Trophoblast cell (in vitro differentiated cells and primary cell): Measurements from ENCODE around the gene CHST2.

Experiments
- DNase-seq, 2 donors: peaks; one replicate each; pipeline ENCODE4 v3.0.0-alpha.2; 2016
- H2AFZ ChIP-seq: 2 replicates; pipeline ENCODE4 v1.6.1; 2013; ENCODE audit warnings: low read length, moderate library complexity, mild to moderate bottlenecking; ENCODE audit not compliant: insufficient read depth, poor library complexity
- H2AK5ac ChIP-seq: 2 replicates; pipeline ENCODE4 v1.6.1; 2013; ENCODE audit warnings: mild to moderate bottlenecking, low read length
- H2BK120ac ChIP-seq: 2 replicates; pipeline ENCODE4 v1.6.1; 2013; ENCODE audit warnings: low read length, mild to moderate bottlenecking, moderate library complexity; ENCODE audit not compliant: insufficient read depth, poor library complexity
- H2BK12ac ChIP-seq: 2 replicates; pipeline ENCODE4 v1.6.1; 2013; ENCODE audit warnings: mild to moderate bottlenecking, low read length, moderate library complexity
- H2BK5ac ChIP-seq: 2 replicates; pipeline ENCODE4 v1.6.1; 2013; ENCODE audit warnings: low read length, low read depth, moderate library complexity, mild to moderate bottlenecking; ENCODE audit not compliant: poor library complexity
- H3K14ac ChIP-seq: 2 replicates; pipeline ENCODE4 v1.6.1; 2013; ENCODE audit warnings: mild to moderate bottlenecking, low read length
- H3K18ac ChIP-seq: 2 replicates; pipeline ENCODE4 v1.6.1; 2013; ENCODE audit warnings: mild to moderate bottlenecking, low read length
- H3K23ac ChIP-seq: 2 replicates; pipeline ENCODE4 v1.6.1; 2013; ENCODE audit warnings: low read length
- H3K27ac ChIP-seq: 2 replicates; pipeline ENCODE4 v1.5.1; 2013; ENCODE audit warnings: low read depth, mild to moderate bottlenecking, inconsistent platforms, low read length, moderate library complexity
- H3K27me3 ChIP-seq: 2 replicates; pipeline ENCODE4 v1.6.1; 2013; ENCODE audit warnings: inconsistent platforms, mild to moderate bottlenecking, low read length, moderate library complexity; ENCODE audit not compliant: insufficient read depth
- H3K36me3 ChIP-seq, 2 experiments: 1 replicate in 1 of 2; 2 replicates in 1 of 2; pipeline ENCODE4 v1.6.1; 2013; ENCODE audit warnings: low read length in 2 of 2, mild to moderate bottlenecking in 2 of 2, moderate library complexity in 1 of 2; ENCODE audit not compliant: insufficient read depth in 2 of 2, control insufficient read depth in 1 of 2
- H3K4ac ChIP-seq: 2 replicates; pipeline ENCODE4 v1.6.1; 2013; ENCODE audit warnings: low read depth, mild to moderate bottlenecking, low read length, moderate library complexity
- H3K4me1 ChIP-seq, 2 experiments: 1 replicate in 1 of 2; 2 replicates in 1 of 2; pipeline ENCODE4 v1.6.1; 2013; ENCODE audit warnings: low read length in 2 of 2, mild to moderate bottlenecking in 2 of 2, moderate library complexity in 1 of 2; ENCODE audit not compliant: insufficient read depth in 2 of 2, control insufficient read depth in 1 of 2
- H3K4me2 ChIP-seq: 2 replicates; pipeline ENCODE4 v1.6.1; 2013; ENCODE audit warnings: inconsistent platforms, mild to moderate bottlenecking, low read length, moderate library complexity
- H3K4me3 ChIP-seq: 2 replicates; pipeline ENCODE4 v1.5.1; 2013; ENCODE audit warnings: mild to moderate bottlenecking, low read depth, low read length, inconsistent platforms
- H3K79me1 ChIP-seq: one replicate; pipeline ENCODE4 v1.6.1; 2013; ENCODE audit warnings: low read length
- H3K79me2 ChIP-seq: 2 replicates; pipeline ENCODE4 v1.6.1; 2013; ENCODE audit warnings: low read length, mild to moderate bottlenecking; ENCODE audit not compliant: control insufficient read depth, insufficient read depth, poor library complexity
- H3K9ac ChIP-seq: 2 replicates; pipeline ENCODE4 v1.6.1; 2013; ENCODE audit warnings: mild to moderate bottlenecking, low read length
- H3K9me3 ChIP-seq: 2 replicates; pipeline ENCODE4 v1.6.1; 2013; ENCODE audit warnings: low read depth, mild to moderate bottlenecking, control low read depth, inconsistent platforms, low read length; ENCODE audit not compliant: insufficient read depth
- H4K12ac ChIP-seq: 2 replicates; pipeline ENCODE4 v1.6.1; 2013; ENCODE audit warnings: low read depth, mild to moderate bottlenecking, low read length, moderate library complexity
- H4K8ac ChIP-seq: 2 replicates; pipeline ENCODE4 v1.6.1; 2013; ENCODE audit warnings: low read depth, mild to moderate bottlenecking, low read length, moderate library complexity
- H4K91ac ChIP-seq: one replicate; pipeline ENCODE4 v1.6.1; 2013; ENCODE audit warnings: low read depth, mild to moderate bottlenecking, low read length, moderate library complexity
- WGBS: extraction: QIAGEN DNeasy Blood & Tissue Kit; methylation state at CpG from one replicate; pipeline ENCODE4 v1.1.7; 2013; ENCODE audit warnings: missing lambda C conversion rate; ENCODE audit not compliant: insufficient read length, insufficient coverage; ENCODE audit errors: extremely low coverage; 5-methylcytosine and 5-hydroxymethylcytosine counted together

Gene CHST2

DNA sequence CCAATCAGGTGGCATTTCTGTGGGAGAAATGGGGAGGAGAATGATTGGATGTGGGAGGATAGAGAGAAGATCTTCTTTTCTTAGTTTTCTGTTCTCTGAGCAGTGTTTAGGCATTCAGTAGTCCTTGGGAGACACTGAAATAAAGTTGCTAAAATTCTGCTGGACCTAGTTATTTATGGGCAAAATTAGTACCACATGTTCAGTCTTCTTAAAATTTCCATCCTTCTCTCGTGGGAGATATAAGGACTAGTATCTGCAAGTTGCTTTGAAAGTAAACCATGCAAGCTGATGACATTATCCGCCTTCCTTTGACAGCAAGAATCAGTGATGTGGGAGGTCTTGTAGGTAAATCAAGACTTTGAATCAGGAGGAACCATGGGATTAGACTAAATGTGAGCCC is 19.9 kb upstream of the CHST2 start:
- Histone ChIP-seq H3K9me3 (peaks cover 11% of the 10 kb centered on the region), H4K12ac (no peak overlapping the region), H3K4me2 (no peak overlapping the region), H3K4me1 (no peaks in the 10 kb centered on the region), H3K18ac (no peak overlapping the region), H3K9ac (no peak overlapping the region), H3K4ac (no peak overlapping the region), H3K23ac (peak overlapping the region; percentile 15), H2BK12ac (no peak overlapping the region), H3K79me2 (no peaks in the 10 kb centered on the region), H2BK120ac (no peak overlapping the region), H4K91ac (no peak overlapping the region), H3K27ac (no peak overlapping the region), H3K79me1 (no peaks in the 10 kb centered on the region), H2AFZ (no peak overlapping the region), H3K27me3 (no peaks in the 10 kb centered on the region), H2BK5ac (no peak overlapping the region), H4K8ac (no peak overlapping the region), H3K14ac (no peak overlapping the region), H3K4me3 (no peak overlapping the region), H3K36me3 (no peaks in the 10 kb centered on the region), H2AK5ac (no peak overlapping the region)
- no peak for DNase-seq
- WGBS: no CpG with 5 or more reads among the region's 2 CpGs

DNA sequence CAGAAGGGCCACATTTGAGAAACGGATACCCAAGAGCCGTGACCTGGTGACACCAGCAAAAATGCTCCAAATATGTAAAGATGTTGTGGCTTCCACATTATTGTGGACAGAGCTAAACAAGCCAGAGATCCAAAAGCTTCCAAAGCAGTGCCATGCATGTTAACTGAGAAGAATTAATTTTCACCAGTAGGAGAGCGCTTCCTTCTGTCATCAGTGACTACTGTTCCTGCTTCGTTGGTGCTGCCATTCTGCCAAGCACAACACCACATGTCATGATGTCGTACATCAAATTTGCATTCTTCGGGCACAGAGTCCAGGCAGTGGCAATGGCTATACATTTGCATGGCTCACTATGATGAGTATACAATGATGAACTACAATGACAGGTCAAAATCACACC is 19.1 kb upstream of the CHST2 start:
- no peak overlapping the region for H2AFZ ChIP-seq
- H3K27ac ChIP-seq: no peak overlapping the region
- H2BK120ac ChIP-seq: no peak overlapping the region
- no peak overlapping the region for H3K4me2 ChIP-seq
- H3K36me3 ChIP-seq: no peaks in the 10 kb centered on the region
- no peak overlapping the region for H3K14ac ChIP-seq
- no peak for DNase-seq
- no peak overlapping the region for H3K4me3 ChIP-seq
- H2AK5ac ChIP-seq: no peak overlapping the region
- H2BK12ac ChIP-seq: no peak overlapping the region
- H3K27me3 ChIP-seq: no peaks in the 10 kb centered on the region
- no CpG with 5 or more reads among the region's 6 CpGs for WGBS
- H4K91ac ChIP-seq: no peak overlapping the region
- no peak overlapping the region for H3K4ac ChIP-seq
- H3K9me3 ChIP-seq: peaks cover 8% of the 10 kb centered on the region
- H3K18ac ChIP-seq: no peak overlapping the region
- no peak overlapping the region for H4K8ac ChIP-seq
- H2BK5ac ChIP-seq: no peak overlapping the region
- H3K23ac ChIP-seq: no peak overlapping the region
- H4K12ac ChIP-seq: no peak overlapping the region
- H3K79me2 ChIP-seq: no peaks in the 10 kb centered on the region
- no peaks in the 10 kb centered on the region for H3K79me1 ChIP-seq
- H3K9ac ChIP-seq: no peak overlapping the region
- no peaks in the 10 kb centered on the region for H3K4me1 ChIP-seq

DNA sequence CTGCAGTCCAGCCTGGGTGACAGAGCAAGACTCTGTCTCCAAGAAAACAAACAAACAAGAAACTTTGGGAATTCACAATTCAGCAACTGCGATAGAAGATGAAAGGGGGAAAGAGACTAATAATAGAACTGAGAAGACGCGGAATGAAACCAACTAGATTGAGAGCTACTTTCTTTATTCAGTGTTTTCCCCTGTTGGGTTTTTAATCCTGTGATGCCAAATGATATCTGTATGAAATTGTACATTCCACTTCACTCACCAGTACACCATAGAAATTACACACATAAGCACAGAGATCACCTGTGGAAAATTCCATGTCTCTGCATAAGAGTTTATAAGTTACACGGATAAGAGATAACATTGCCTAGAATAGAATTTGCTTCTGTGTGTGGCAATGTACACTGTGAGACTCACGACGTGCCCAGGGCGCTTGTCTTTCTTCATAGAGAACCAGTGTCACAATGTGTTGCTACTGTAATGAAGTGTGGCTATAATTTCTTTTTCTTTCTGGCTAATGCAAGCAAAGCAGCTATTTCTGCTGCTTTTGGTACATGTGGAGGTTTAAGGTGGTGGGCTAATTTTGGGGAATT is 17.7 kb upstream of the CHST2 start:
- H3K79me2 ChIP-seq: no peaks in the 10 kb centered on the region
- no peak overlapping the region for H4K12ac ChIP-seq
- H3K4me2 ChIP-seq: no peak overlapping the region
- no peak for DNase-seq
- no peaks in the 10 kb centered on the region for H3K36me3 ChIP-seq
- no peak overlapping the region for H3K23ac ChIP-seq
- H3K9me3 ChIP-seq: peaks cover 3% of the 10 kb centered on the region
- no peaks in the 10 kb centered on the region for H3K79me1 ChIP-seq
- H2BK120ac ChIP-seq: no peak overlapping the region
- no peak overlapping the region for H2BK5ac ChIP-seq
- H3K14ac ChIP-seq: no peak overlapping the region
- no peak overlapping the region for H4K8ac ChIP-seq
- no peak overlapping the region for H3K4me3 ChIP-seq
- H3K4me1 ChIP-seq: no peaks in the 10 kb centered on the region
- H4K91ac ChIP-seq: no peak overlapping the region
- H3K9ac ChIP-seq: no peak overlapping the region
- H2BK12ac ChIP-seq: no peak overlapping the region
- no CpG with 5 or more reads among the region's 7 CpGs for WGBS
- H2AK5ac ChIP-seq: no peak overlapping the region
- no peak overlapping the region for H3K27ac ChIP-seq
- no peaks in the 10 kb centered on the region for H3K27me3 ChIP-seq
- H3K18ac ChIP-seq: no peak overlapping the region
- no peak overlapping the region for H3K4ac ChIP-seq
- no peak overlapping the region for H2AFZ ChIP-seq

DNA sequence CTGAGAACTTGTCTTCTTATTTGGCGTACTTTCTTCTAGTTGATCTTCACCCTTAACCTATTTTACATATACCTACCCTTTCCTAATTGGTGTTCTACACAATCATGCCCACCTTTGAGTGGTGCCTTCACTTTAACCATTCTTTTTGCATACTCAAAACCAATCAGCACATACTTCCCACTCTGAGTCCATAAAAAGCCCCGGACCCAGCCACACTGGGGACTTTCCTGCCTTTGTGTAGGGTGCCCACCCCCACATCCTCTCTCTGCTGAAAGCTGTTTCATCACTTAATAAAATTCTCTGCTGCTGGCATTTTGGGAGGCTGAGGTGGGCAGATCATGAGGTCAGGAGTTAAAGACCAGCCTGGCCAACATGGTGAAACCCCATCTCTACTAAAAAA is 15.9 kb upstream of the CHST2 start:
- no peak overlapping the region for H3K18ac ChIP-seq
- no CpG with 5 or more reads among the region's 2 CpGs for WGBS
- no peaks in the 10 kb centered on the region for H3K36me3 ChIP-seq
- H2AK5ac ChIP-seq: no peak overlapping the region
- peaks cover 3% of the 10 kb centered on the region for H3K9me3 ChIP-seq
- H4K8ac ChIP-seq: no peak overlapping the region
- H3K4ac ChIP-seq: no peak overlapping the region
- no peak overlapping the region for H3K4me2 ChIP-seq
- H3K27ac ChIP-seq: no peak overlapping the region
- no peaks in the 10 kb centered on the region for H3K79me1 ChIP-seq
- no peak overlapping the region for H4K91ac ChIP-seq
- H2AFZ ChIP-seq: no peak overlapping the region
- H3K79me2 ChIP-seq: no peaks in the 10 kb centered on the region
- H2BK5ac ChIP-seq: no peak overlapping the region
- no peaks in the 10 kb centered on the region for H3K27me3 ChIP-seq
- H3K14ac ChIP-seq: no peak overlapping the region
- no peaks in the 10 kb centered on the region for H3K4me1 ChIP-seq
- no peak overlapping the region for H3K9ac ChIP-seq
- DNase-seq: no peak
- H2BK120ac ChIP-seq: no peak overlapping the region
- H3K23ac ChIP-seq: no peak overlapping the region
- H3K4me3 ChIP-seq: no peak overlapping the region
- no peak overlapping the region for H4K12ac ChIP-seq
- H2BK12ac ChIP-seq: no peak overlapping the region
